GM18867 (cell line): ENCODE results near the gene DOCK7.
"Not testable (repeated sequence)": the region's sequence is repeated elsewhere in the genome, so short reads cannot be mapped to it uniquely, and the experiment has no call there.

Experiments used
- ATAC-seq: cut with Tn5 transposase; IDR thresholded peaks from one replicate; pipeline ENCODE4 v1.9.1; 2021; ENCODE audit warnings: mild to moderate bottlenecking, moderate library complexity; ENCODE audit not compliant: unreplicated experiment

DOCK7 gene

GRCh38 chr1:62612770-62613169, 75.4 kb downstream of the DOCK7 start:
- ATAC-seq: no peak

- not testable (repeated sequence) for ATAC-seq
These were observed 77.6 kb downstream of the DOCK7 start for GRCh38 chr1:62610588-62610987.

- no peak for ATAC-seq
These were observed 79.3 kb downstream of the DOCK7 start for GRCh38 chr1:62608905-62609304.

- ATAC-seq: no peak
These were observed 86.7 kb downstream of the DOCK7 start for GRCh38 chr1:62601457-62601856.

GRCh38 chr1:62599044-62599443, 89.1 kb downstream of the DOCK7 start:
- no peak for ATAC-seq

GRCh38 chr1:62597281-62597680, 90.9 kb downstream of the DOCK7 start, which contains the start of gene ANGPTL3:
ANGPTL3 (plus strand) TSS chr1:62597520; CDS start chr1:62597567, 47 bp downstream.
- no peak for ATAC-seq

GRCh38 chr1:62595647-62596046, 92.5 kb downstream of the DOCK7 start:
- ATAC-seq: no peak

- no peak for ATAC-seq
These were observed 94.3 kb downstream of the DOCK7 start for GRCh38 chr1:62593825-62594394.

- no peak for ATAC-seq
These were observed 97.2 kb downstream of the DOCK7 start for GRCh38 chr1:62590970-62591368.

- no peak for ATAC-seq
These were observed 97.8 kb downstream of the DOCK7 start for GRCh38 chr1:62590255-62590969.

GRCh38 chr1:62589321-62589720, 98.9 kb downstream of the DOCK7 start:
- ATAC-seq: no peak

GRCh38 chr1:62588000-62588399, 100.2 kb downstream of the DOCK7 start:
- ATAC-seq: no peak

GRCh38 chr1:62585469-62586155, 102.6 kb downstream of the DOCK7 start:
- no peak for ATAC-seq

- ATAC-seq: no peak
These were observed 114.5 kb downstream of the DOCK7 start for GRCh38 chr1:62573675-62574074.

- no peak for ATAC-seq
These were observed 115.7 kb downstream of the DOCK7 start for GRCh38 chr1:62572476-62572875.

- not testable (repeated sequence) for ATAC-seq
These were observed 116.7 kb downstream of the DOCK7 start for GRCh38 chr1:62571517-62571916.

- ATAC-seq: not testable (repeated sequence)
These were observed 120.3 kb downstream of the DOCK7 start for GRCh38 chr1:62567926-62568325.

GRCh38 chr1:62567182-62567581, 121.0 kb downstream of the DOCK7 start:
- not testable (repeated sequence) for ATAC-seq

GRCh38 chr1:62561306-62561705, 126.9 kb downstream of the DOCK7 start:
- ATAC-seq: no peak

- ATAC-seq: no peak
These were observed 143.6 kb downstream of the DOCK7 start for GRCh38 chr1:62544570-62544969.

- no peak for ATAC-seq
These were observed 147.1 kb downstream of the DOCK7 start for GRCh38 chr1:62541048-62541447.

- no peak for ATAC-seq
These were observed 149.1 kb downstream of the DOCK7 start for GRCh38 chr1:62539028-62539447.
